Measurements from ENCODE around the gene MEF2A.

The MEF2A gene

DNA sequence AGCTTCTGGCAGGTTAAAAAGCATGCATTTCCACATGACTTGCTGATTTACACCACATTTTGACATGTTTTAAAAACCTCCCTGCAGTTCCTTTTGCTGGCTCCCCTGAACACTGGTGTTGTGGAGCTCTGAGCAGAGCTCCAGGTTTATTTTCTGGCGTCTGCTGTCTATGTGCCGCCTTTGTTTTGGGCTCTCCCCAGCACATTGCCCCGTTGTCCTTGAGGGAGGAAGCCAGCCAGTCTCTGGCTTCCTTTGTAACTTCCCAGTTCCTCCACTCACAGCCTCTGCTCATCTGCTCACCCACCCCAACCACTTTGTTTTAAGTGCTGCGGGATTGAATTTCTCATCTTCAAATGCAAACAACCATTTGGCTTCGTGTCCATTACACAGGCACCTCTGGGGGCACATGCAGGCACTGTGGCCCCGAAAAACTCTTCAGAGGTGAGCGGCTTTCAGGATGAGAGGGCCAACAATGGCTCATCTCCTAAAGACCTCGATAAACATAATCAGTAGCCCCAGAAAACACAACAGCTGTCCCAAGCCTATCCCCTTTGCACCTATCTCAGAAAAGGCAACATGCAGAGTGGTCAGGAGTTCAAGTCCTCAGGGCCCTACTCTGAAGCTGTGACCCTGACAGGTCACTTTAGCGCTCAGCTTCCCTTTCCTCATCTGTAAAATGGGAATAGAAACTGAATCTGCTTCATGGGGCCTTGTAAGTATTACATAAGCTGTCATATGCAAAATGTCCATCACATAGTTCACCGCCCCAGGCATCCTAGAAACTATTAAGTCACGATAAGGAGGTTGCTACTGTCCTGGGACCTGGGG is 1.3 kb upstream of the MEF2A start:
- DNase-seq, result peak; percentile 45

DNA sequence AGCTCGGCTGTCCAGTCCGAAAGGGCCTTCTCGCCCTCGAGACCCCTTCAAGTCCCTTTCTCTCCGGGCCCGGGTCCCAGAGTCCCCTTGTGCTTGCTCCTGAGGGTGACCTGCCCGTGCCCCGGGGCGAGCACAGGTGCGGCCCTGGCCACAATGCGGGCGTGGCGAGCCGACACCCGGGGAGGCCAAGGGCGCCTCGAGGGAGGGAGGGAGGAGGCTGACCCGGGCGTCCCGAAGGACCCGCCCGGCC is 810 bp upstream of the MEF2A start:
- no peak for DNase-seq

DNA sequence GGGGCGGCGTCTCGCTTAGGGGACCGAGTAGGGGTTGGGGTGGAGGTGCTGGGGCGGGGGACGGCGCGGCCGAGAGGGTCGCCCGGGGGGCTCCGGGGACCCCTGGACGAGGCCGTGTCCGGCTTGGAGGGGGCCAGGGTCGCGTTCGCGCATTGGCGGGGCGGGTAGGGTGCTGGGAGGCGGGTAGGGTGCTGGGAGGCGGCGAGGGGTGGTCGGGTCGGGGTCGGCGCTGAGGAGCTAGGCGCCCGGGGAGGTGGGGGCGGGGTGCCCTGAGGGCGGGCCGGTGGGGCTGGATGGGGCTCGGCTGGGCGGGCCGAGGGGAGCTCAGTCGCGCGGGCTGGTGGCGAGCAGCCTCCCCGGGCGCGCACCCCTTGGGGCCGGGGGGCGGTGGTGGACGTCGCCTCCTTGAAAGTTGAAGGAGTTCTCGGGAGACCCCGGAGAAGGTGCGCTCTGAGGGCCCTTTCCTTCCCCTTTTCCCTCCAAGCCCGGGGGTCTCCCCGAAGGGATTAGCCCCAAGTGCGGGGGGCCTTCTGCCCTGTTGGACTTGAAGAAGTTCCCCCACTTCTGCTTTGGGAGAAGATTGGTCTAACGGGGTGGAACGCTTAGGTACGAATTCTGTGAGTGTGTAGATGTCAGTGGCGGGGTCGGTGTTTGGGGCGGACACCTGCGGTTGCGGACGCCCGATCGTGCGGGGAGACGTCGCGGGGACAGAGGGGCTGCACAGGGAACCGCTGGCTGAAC is 543 bp downstream of the MEF2A start:
- DNase-seq, result peak; percentile 55

DNA sequence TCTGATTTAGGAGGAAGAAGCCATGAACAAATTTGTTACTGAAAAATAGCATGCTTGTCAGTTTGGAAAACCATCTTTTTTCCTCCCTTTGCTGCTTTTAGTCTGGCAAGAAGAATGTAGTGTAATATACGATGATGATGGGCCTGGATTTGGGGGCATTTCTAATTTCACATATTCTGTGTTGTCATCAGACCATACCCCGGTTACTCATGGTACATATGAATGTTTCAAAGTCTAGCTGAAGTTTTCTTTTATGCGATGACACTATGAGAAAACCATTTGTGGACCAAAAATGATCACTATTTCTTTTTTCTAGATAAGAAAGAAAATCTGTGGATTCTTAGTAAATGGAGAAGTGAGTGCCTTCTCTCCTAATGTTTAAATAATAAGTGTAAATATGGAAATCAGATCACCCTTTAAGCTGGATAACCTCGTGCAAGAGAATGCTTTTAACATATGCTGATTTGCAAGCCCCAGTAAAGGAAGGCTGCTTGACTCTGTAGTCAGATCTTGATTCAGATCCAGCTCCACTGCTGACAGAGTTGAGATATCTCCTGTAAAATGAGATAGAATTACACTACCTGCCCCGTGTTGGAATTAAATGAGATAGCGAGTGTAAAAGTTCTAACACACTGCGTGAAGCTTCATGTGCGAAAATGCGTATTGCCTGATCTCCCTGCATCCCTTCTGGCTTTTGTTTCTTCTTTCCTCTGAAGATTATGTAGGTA is 3.0 kb downstream of the MEF2A start:
- no peak for DNase-seq

DNA sequence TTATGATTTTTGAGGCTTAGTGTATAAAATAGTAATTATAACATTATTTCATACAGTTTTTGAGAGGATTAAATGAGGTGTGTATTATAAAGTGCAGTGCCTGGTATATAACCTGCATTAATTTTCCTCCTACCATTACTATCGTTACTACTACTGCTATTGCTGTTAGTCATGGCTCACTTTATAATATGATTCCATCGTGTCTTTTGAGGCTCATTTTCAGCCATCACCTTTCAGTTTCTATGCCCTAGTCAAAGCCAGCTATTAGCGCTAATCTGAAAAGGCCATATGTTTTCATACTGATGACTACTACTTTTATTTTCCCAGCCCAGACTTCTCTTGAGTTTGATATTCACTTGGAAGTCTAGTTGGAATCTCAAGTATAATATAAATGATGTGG is 5.5 kb downstream of the MEF2A start:
- DNase-seq, result no peak

DNA sequence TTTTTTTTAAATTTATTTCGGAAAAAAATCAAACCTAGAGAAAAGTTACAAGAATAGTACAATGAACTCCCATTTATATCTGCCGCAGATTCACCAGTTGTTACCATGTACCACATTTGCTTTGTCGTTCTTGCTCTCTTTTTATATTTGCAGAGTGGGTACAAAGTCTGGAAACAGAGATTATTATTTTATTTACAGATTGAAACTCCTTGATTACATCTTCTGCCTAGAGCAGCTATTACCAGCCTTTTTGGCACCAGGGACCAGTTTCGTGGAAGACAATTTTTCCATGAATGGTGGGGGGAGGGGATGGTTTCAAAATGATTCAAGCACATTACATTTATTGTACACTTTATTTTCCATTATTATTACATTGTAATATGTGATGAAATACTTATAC is 8.3 kb downstream of the MEF2A start:
- no peak for DNase-seq

DNA sequence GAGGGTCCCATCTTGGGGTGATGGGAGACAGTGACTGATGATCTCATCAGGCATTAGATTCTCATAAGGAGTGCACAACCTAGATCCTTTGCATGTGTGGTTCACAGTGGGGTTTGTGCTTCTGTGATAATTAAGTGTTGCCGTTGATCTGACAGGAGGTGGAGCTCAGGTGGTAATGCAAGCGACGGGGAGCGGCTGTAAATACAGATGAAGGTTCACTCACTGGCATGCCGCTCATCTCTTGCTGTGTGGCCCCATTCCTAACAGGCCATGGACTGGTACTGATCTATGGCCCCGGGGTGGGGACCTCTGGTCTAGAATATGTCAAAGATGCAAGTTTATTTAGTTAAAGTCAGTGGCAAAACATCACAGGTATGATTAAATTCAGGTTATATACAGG is 8.7 kb downstream of the MEF2A start:
- DNase-seq, result no peak

DNA sequence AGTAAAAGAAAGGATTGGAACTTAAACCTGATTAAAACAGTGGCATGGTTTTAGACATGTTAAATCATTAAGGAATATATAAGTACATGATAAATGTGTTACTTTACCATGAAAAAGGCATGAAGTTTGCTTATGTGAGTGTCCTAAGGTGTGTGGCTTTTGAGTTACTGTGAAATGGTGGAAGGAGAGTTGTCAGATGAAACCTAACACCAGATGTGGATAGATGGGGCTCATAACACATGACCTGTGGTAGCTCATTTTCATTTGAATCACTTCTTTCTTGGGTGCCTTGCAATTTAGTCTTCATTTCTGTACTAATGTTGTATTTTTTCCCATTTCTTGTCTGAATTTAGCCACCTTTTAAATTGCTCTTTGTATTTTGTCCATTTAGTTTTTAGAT is 13.0 kb downstream of the MEF2A start:
- DNase-seq, result peak; percentile 5

DNA sequence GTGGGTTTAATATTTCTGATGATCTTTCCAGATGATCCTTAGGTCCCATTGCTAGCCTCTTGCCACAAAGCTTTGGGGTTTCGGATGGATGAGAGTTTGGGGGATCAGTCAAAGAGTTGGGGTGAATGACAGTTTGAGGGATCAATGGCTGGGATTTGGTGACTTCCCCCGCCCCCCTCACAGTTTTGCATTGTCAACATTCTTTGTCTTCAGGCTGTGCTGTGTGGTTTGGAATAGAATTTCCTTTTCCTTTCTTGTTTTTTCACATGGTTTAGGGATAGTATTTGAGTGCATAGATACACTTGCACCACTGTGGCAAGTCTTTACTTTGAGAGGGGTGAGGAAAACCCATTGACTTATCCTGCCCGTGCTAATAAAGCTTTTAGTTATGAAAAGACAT is 14.3 kb downstream of the MEF2A start:
- no peak for DNase-seq

DNA sequence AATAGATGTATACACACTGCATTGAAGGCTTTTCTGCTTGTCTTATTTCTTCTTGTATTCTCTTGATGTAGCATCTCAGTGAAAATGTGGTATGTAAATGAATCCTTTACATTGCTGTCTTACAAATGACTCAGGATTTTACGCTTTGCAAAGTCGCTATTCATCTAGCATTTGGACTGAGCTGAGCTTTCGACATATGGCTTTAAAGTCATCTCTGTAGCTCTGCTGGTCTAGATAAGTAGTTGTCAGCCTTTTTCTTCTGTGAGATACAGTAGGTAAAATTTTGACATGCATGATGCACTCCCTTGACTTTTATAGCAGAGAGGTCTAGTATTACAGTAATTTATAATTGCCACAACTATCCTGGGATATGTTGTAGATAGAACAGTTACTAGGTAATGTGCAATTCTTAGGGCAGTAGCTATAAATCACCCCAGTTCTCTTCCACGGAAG is 16.8 kb downstream of the MEF2A start:
- peak; percentile 30 for DNase-seq

DNA sequence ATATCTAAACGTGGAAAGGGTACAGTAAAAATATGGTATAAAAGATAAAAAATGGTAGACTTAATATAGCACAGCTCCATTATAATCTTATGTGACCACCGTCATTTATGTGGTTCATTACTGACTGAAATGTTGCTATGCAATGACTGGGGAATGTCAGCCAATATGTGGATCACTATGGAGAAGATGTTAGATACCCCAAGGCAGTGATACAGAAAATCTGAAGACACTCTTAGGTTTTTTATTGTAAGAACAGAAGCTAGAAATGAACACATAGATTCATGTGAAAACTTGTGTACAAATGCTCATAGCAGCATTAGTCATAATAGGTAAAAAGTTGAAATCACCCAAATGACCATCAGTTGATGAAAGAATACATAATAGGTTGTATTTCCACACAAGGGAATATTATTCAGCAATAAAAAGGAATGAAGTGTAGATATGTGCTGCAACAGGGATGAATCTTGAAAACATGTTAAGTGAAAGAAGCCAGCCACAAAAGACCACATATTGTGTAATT is 18.4 kb downstream of the MEF2A start:
- DNase-seq, result no peak

DNA sequence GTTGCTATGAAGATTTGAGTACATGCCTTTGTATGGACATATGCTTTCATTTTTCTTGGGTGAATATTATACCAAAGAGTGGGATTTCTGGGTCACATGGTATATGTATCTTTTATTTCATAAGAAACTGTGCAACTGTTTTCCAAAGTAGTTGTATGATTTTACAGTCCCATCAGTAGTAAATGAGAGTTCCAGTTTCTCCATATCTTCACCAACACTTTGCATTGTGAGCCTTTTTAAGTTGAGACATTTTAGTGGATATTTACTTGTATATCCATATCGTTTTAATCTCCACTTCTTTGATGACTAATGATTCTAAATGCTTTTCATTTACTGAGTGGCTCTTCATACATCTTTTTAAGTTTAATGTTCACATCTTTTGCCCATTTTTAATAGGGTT is 20.3 kb downstream of the MEF2A start:
- DNase-seq, result no peak

DNA sequence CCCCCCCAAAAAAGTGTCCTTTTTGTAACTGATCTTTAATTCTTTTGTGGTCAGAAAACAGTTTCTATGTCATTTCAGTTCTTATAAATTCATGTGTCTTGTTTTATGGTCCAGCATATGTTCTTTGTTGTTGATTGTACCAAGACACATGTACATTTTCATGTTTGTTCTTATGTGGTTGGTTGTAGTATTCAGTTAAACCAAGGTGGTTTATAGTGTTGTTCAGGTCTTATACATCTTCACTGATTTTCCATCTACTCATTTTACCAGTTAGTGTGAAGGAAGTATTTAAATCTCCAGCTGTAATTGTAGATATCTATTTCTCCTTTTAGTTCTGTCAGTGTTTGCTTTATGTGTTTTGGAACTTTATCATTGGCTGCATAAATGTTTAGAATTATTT is 24.0 kb downstream of the MEF2A start:
- DNase-seq, result no peak

DNA sequence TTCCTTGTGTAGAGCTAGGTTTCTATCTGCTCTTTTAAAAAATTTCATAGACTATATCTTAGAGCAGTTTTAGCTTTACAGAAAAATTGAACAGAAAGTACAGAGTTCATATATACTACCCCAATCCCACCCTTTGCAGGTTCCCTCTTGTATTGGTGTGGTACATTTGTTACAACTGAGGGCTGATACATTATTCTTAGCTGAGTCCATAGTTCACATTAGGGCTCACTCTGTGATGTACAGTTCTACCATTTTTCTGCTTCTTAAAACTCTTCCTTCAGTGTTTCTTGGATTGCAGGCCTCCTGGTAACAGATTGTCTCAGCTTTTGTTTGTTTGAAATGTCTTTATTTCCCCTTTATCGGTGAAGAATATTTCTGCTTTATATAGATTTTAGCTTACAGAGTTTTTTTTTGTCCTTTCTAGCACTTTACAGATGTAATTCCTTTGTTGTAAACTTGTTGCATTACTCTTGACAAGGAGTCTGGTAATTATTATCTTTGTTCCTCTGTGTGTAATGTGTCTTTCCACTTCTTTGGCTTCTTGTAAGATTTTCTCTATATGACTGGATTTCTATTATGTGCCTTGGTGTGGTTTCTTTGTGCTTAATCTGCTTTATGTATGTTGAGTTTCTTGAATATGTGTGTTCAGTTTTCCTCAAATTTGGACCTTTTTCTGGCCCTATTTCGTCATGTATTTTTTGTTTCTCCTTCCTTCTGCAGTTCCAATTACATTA is 25.3 kb downstream of the MEF2A start:
- no peak for DNase-seq

DNA sequence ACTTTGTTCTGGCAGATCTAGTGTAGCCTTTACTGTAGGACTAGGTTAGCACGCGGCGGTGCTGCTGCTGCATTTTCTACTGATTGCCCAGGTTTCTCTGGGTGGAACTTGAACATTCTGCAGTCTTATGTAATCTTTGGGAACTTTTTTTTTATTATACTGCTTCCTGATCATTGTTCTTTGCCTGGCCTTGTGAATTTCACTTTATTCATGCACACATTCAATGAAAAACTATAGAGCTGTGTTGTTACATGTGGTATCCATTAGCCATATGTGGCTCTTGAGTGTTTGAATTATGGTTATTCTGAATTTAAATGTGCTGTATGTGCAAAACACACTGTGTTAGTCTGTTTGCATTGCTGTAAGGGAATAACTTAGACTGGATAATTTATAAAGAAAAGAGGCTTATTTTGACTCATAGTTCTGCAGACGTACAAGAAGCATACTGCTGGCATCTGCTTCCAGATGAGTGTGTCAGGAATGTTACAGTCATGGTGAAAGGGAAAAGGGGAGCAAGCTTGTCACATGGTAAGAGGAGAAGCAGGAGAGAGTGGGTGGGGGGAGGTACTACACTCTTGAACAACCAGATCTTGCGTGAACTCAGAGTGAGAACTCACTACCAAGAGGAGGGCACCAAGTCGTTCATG is 26.5 kb downstream of the MEF2A start:
- no peak for DNase-seq

DNA sequence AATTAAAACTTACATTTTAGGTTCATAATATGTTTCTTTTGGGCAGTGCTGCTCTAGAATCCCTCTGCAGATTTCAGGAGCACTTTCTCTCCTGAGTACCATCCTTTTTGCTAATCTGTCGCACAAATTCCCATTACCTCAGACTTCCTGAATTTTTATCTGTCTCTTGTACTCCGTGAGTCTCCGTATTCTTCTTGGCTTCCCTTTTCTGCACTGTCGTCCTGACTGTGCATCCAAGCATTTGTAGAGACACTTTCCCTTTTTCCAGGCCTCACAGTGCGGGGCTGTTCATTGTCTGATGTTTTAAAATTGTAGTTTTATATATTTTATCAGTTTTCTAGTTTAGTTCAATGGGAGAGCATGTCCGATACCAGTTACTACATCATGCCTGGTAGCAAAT is 27.3 kb downstream of the MEF2A start:
- DNase-seq, result no peak

DNA sequence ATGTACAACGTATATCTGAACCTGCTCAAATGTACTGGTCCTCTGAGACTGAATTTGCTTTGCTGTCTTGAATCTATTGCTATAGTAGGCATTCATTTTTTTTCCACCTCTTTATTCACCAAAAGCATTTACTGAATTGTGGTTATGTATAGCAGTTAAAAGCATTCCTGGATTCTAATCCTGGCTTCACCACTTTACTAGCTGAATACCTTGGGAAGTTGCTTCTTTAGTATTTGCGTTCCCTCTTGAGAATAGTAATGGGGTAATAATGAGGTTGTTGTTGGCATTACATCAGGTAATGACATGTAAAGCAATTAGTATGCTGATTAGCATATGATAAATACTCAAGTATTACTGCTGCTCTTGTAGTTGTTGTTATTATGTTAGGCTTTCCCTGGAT is 29.1 kb downstream of the MEF2A start:
- no peak for DNase-seq

DNA sequence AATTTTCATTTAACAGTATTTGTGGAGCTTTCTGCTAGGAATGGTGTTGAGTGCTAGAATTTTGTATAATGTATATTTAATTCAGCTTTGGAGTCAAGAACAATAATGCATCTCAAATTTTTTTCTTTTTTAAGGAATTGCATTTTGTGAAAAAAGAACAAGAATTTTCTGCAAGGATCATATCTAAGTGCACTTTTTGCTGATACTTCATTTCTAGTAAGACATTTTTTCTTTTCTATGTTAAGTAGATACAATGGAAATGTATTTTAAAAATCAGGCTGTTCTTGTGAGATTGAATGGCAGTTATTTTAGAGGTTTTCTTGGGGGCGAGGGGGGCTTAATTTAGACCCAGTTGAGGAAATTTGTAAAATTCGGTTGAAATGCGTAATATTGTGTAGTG is 32.5 kb downstream of the MEF2A start:
- DNase-seq, result no peak

DNA sequence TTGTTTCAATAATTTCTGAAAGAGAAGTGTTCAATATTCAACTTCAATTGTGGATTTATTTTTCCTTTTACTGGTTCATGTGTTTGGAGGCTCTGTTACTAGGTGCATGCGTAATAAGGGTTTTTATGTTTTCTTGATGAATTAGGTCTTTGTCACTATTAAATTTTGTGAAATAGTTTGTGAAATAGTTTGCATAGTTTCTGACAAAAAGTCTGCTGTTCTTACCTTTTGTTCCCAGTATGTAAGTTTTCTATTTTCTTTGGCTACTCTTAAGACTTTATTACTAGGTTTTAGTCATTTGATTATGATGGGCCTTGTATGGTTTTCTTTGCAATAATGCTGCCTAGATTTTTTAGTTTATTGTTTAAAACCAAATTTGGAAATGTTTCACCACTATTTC is 38.0 kb downstream of the MEF2A start:
- DNase-seq, result no peak

DNA sequence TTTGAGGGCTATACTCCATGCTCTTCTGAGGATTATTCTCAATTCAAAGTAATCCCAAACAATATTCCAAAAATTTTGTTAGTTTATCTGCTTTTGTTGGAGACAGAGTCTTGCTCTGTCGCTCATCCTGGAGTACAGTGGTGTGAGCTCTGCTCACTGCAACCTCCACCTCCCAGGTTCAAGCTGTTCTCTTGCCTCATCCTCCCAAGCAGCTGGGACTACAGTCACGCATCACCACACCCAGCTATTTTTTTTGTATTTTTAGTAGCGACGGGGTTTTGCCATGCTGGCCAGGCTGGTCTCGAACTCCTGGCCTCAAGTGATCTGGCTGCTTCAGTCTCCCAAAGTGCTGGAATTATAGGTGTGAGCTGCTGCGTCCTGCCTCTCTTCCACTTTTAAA is 39.1 kb downstream of the MEF2A start:
- no peak for DNase-seq

DNA sequence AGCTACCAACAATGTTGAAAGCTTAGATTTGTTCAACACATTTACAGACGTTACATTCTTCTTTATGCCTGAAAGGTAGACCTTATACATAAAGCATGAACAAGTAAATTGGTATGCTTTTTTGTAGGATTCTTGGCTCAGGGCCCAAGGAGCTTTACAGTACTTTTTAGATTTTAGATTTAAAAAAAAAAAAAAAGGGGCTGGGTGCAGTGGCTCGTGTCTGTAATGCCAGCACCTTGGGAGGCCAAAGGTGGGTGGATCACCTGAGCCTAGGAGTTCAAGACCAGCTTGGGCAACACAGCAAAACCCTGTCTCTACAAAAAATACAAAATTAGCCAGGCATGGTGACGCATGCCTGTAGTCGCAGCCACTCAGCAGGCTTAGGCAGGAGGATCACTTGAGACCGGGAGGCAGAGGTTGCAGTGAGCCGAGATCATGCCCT is 39.7 kb downstream of the MEF2A start:
- DNase-seq, result no peak

DNA sequence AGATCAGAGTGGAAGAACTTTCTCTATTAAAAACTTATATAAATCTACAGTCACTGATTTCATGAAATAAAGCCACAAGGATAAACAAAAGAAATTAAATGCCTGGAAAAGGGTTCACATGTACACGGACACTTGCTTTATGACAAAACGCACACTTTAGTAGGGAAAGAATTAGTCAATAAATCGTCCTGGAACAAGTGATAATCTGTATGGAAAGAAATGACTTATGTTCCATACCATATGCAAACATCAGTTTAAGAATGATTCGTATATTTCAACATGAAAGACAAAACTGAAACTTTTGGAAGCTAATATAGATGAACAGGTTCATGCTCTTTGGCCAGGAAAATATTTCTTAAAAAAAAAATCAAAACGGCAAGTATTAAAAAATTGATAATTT is 40.2 kb downstream of the MEF2A start:
- no peak for DNase-seq

DNA sequence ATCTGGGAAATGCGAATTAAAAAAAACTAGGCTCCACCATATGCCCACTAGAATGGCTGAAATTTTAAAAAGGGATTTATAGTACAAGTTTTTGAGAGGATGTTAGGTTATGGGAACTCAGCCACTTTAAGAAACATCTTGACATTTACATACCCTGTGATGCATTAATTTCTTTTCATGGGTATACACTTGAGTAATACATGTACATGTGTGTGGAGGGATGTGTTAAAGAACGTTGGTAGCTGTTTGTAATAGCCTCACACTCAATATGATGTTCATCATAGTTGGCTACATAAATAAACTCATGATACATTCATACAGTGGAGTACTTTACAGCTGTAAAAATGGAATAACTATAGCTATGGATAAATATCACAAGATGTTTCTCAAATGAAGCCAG is 40.9 kb downstream of the MEF2A start:
- DNase-seq, result no peak
